ENCODE results near the gene STMN1.

GRCh38 chr1:25862785-25863485 lies 43.3 kb downstream of the STMN1 start:
- TF ChIP-seq POLR2A (IDR thresholded peaks at IDR 0.05): no peak
- TF ChIP-seq CTCF (IDR thresholded peaks at IDR 0.05): no peak
